Erythroblast (primary cell): ENCODE results near the gene SF3B4.
"Not testable (repeated sequence)": the region's sequence is repeated elsewhere in the genome, so short reads cannot be mapped to it uniquely, and the experiment has no call there.

Source experiments
- GATA1 ChIP-seq: IDR thresholded peaks from 2 replicates; pipeline ENCODE4 v1.6.1; 2011; ENCODE audit warnings: low read depth, mild to moderate bottlenecking, control low read depth, low read length, moderate library complexity
- POLR2A ChIP-seq: IDR thresholded peaks from 2 replicates; pipeline ENCODE4 v1.6.1; 2011; ENCODE audit warnings: mild to moderate bottlenecking, low read length

DNA sequence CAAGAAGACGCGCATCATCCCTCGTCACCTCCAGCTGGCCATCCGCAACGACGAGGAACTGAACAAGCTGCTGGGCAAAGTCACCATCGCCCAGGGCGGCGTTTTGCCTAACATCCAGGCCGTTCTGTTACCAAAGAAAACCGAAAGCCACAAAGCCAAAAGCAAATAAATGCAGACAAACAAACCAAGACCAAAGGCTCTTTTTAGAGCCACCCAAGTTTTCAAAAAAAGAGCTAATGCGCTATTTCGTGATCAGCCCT lies 40.5 kb downstream of the SF3B4 start:
- not testable (repeated sequence) for TF ChIP-seq POLR2A, GATA1
